Bronchial epithelial cell (primary cell): ENCODE data around the gene POP4. TPM values are rescaled to one million over a fixed set of nuclear protein-coding genes. Genes with fewer than 3 reads are reported as not detected.

Experiments used
- DNase-seq: peaks from one replicate; pipeline ENCODE4 v3.0.0-alpha.2; 2010; ENCODE audit warnings: low read depth
- FAIRE-seq: peaks from 2 replicates; lab custom pipeline; 2011; peaks lifted over from hg19 to GRCh38; lab: Jason Lieb, UNC
- H3K27me3 ChIP-seq: 2 replicates; pipeline ENCODE4 v1.5.1; 2011; ENCODE audit warnings: low read length; ENCODE audit not compliant: control insufficient read depth, insufficient read depth
- H3K36me3 ChIP-seq: 2 replicates; pipeline ENCODE4 v1.5.1; 2011; ENCODE audit warnings: low read length; ENCODE audit not compliant: control insufficient read depth, insufficient read depth
- H3K4me3 ChIP-seq: 2 replicates; pipeline ENCODE4 v1.5.1; 2011; ENCODE audit warnings: mild to moderate bottlenecking, low read depth, low read length, control low read depth
- CTCF ChIP-seq: IDR thresholded peaks from 2 replicates; pipeline ENCODE4 v1.5.1; 2011; ENCODE audit warnings: mild to moderate bottlenecking, moderate library complexity, low read length, control low read depth, inconsistent platforms; ENCODE audit not compliant: insufficient read depth, severe bottlenecking
- total RNA-seq: library from RNA; depleted of rRNA; stranded (reverse); fragments of >200 nt; gene quantifications from 2 replicates; pipeline ENCODE4 v1.2.1, GENCODE V29; 2014

POP4 gene
- total RNA-seq, 1 donor from 2014 or later = 58.7 TPM

GRCh38 chr19:29663861-29664752, 58.0 kb downstream of the POP4 start:
- Histone ChIP-seq H3K4me3 (no peak overlapping the region), H3K27me3 (no peaks in the 10 kb centered on the region), H3K36me3 (no peaks in the 10 kb centered on the region)
- TF ChIP-seq CTCF = no peak
- DNase-seq (peak; percentile 33), FAIRE-seq (no peak)

GRCh38 chr19:29664753-29665214, 58.7 kb downstream of the POP4 start:
- Histone ChIP-seq H3K4me3 (peak overlapping the region; percentile 62), H3K27me3 (no peaks in the 10 kb centered on the region), H3K36me3 (no peaks in the 10 kb centered on the region)
- no peak for DNase-seq
- FAIRE-seq = no peak
- TF ChIP-seq CTCF = no peak

- H3K27me3 ChIP-seq = no peaks in the 10 kb centered on the region
- TF ChIP-seq CTCF = no peak
- FAIRE-seq (no peak), DNase-seq (peak; percentile 38)
- no peaks in the 10 kb centered on the region for H3K36me3 ChIP-seq
- H3K4me3 ChIP-seq = peak within 1 kb of the TSS; percentile 62
Measured at GRCh38 chr19:29665215-29665825, 59.2 kb downstream of the POP4 start, which contains the start of gene PLEKHF1. Gene PLEKHF1 (plus strand): TSS chr19:29665461. CDS start chr19:29673840, 8,379 bp downstream.

- Histone ChIP-seq H3K4me3 (peak overlapping the region; percentile 62), H3K27me3 (no peaks in the 10 kb centered on the region), H3K36me3 (no peaks in the 10 kb centered on the region)
- DNase-seq (no peak), FAIRE-seq (no peak)
- no peak for TF ChIP-seq CTCF
Measured at GRCh38 chr19:29665826-29666577, 59.9 kb downstream of the POP4 start.

Other genes starting within 250 kb of the POP4 start
- not detected in 2 replicates for gene VSTM2B, start 80.3 kb upstream of the POP4 start, total RNA-seq
- 11.9 and 23.4 TPM in 2 replicates for gene PLEKHF1, start 59.2 kb downstream of the POP4 start, total RNA-seq
- gene C19orf12, start 109.0 kb downstream of the POP4 start, total RNA-seq = 9.0 and 9.7 TPM in 2 replicates
- gene CCNE1, start 205.7 kb downstream of the POP4 start, total RNA-seq = 6.1 and 9.9 TPM in 2 replicates